ENCODE data around the gene SSR1.

Gene SSR1

DNA sequence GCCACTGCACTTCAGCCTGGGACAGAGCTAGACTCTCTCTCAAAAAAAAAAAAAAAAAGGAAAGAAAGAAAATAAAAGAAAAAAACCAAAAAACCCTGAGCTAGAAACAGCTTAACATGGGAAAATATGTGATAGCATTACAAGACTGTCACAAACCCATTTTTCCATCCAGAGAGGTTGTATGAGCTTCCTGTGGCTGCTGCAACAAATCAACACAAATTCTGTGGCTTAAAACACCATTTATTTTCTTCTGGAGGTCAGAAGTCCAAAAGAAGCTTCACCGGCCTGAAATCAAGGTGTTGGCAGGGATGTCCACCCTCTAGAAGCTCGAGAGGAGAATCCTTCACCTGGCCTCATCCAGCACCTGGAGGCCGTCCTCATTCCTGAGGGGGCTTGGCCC is 21.7 kb upstream of the SSR1 start:
- H2AFZ ChIP-seq, result no peak overlapping the region
- H3K36me3 ChIP-seq (ENCODE audit: control insufficient read depth, insufficient read depth, low read length), result no peaks in the 10 kb centered on the region
- no peak overlapping the region for H3K4me3 ChIP-seq (ENCODE audit: low read depth, low read length)
- no peaks in the 10 kb centered on the region for H3K4me1 ChIP-seq
- TF ChIP-seq CTCF (IDR thresholded peaks at IDR 0.05), result no peak
- H3K9ac ChIP-seq, result no peak overlapping the region
- H3K27me3 ChIP-seq (ENCODE audit: control insufficient read depth, insufficient read depth, low read length), result no peaks in the 10 kb centered on the region
- no peaks in the 10 kb centered on the region for H3K9me3 ChIP-seq (ENCODE audit: control insufficient read depth, low read length)
- no peak overlapping the region for H3K4me2 ChIP-seq (ENCODE audit: low read length)
- H3K27ac ChIP-seq, result no peak overlapping the region
- H3K79me2 ChIP-seq, result no peaks in the 10 kb centered on the region

DNA sequence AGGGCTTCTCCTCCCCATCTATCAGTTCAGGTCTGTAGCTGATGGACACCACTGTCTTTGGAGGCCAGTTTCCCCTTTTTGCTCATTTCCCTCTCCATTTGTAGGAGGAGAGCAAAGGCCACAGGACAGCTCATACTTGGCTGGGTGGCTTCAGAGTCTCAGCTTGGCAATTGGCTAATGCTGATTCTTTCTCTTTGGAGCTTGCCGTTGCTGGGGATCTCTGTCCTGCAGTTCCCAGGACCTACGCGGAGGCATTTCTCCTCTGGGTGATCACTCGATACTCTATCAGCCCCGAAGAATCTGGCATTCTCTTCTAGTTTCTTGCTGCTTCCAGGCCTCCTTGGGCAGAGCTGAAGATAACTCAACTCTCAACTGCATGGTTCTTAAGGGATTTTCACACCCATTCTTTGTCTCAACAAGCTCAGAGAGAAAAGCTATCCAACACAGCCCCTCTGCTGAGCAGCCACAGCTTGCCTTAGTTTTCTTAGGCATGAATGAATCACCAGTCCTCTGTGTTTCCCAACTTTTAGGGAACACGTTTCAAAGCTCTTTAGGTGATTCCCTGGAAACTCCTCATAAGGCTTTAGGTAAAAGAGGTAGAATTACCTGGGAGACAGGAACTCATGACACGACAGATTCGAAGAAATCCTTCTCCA is 19.2 kb upstream of the SSR1 start:
- Histone ChIP-seq H3K9me3 (ENCODE audit: control insufficient read depth, low read length) (no peaks in the 10 kb centered on the region), H3K4me1 (no peaks in the 10 kb centered on the region), H3K27ac (no peak overlapping the region), H3K27me3 (ENCODE audit: control insufficient read depth, insufficient read depth, low read length) (no peaks in the 10 kb centered on the region), H3K4me3 (ENCODE audit: low read depth, low read length) (no peak overlapping the region), H3K9ac (no peak overlapping the region), H3K36me3 (ENCODE audit: control insufficient read depth, insufficient read depth, low read length) (no peaks in the 10 kb centered on the region), H3K4me2 (ENCODE audit: low read length) (no peak overlapping the region), H2AFZ (no peak overlapping the region), H3K79me2 (no peaks in the 10 kb centered on the region)
- no peak for TF ChIP-seq CTCF (IDR thresholded peaks at IDR 0.05)

- Histone ChIP-seq H3K27ac (no peak overlapping the region), H3K79me2 (no peaks in the 10 kb centered on the region), H3K9ac (no peak overlapping the region)
These were observed 18.5 kb upstream of the SSR1 start for GRCh38 chr6:7331452-7331851.

GRCh38 chr6:7328243-7328642 is 15.2 kb upstream of the SSR1 start:
- TF ChIP-seq CTCF (IDR thresholded peaks at IDR 0.05), result no peak
- Histone ChIP-seq H3K4me2 (ENCODE audit: low read length) (no peak overlapping the region), H3K9ac (no peak overlapping the region), H3K9me3 (ENCODE audit: control insufficient read depth, low read length) (no peaks in the 10 kb centered on the region), H3K4me3 (ENCODE audit: low read depth, low read length) (no peak overlapping the region), H3K27ac (no peak overlapping the region), H3K79me2 (no peaks in the 10 kb centered on the region), H3K36me3 (ENCODE audit: control insufficient read depth, insufficient read depth, low read length) (no peaks in the 10 kb centered on the region), H3K27me3 (ENCODE audit: control insufficient read depth, insufficient read depth, low read length) (no peaks in the 10 kb centered on the region), H2AFZ (no peak overlapping the region), H3K4me1 (no peaks in the 10 kb centered on the region)

More at GRCh38 chr6:7331452-7331851, 18.5 kb upstream of the SSR1 start:
- Histone ChIP-seq H3K36me3 (ENCODE audit: control insufficient read depth, insufficient read depth, low read length) (no peaks in the 10 kb centered on the region), H3K9me3 (ENCODE audit: control insufficient read depth, low read length) (no peaks in the 10 kb centered on the region), H2AFZ (no peak overlapping the region), H3K4me2 (ENCODE audit: low read length) (no peak overlapping the region), H3K4me1 (no peaks in the 10 kb centered on the region), H3K4me3 (ENCODE audit: low read depth, low read length) (no peak overlapping the region), H3K27me3 (ENCODE audit: control insufficient read depth, insufficient read depth, low read length) (no peaks in the 10 kb centered on the region)
- TF ChIP-seq CTCF (IDR thresholded peaks at IDR 0.05), result no peak

GRCh38 chr6:7325750-7326149 is 12.8 kb upstream of the SSR1 start:
- H3K4me1 ChIP-seq, result no peaks in the 10 kb centered on the region
- H3K9me3 ChIP-seq (ENCODE audit: control insufficient read depth, low read length), result no peaks in the 10 kb centered on the region
- no peak for TF ChIP-seq CTCF (IDR thresholded peaks at IDR 0.05)
- no peaks in the 10 kb centered on the region for H3K36me3 ChIP-seq (ENCODE audit: control insufficient read depth, insufficient read depth, low read length)
- no peaks in the 10 kb centered on the region for H3K79me2 ChIP-seq
- H2AFZ ChIP-seq, result no peak overlapping the region
- H3K9ac ChIP-seq, result no peak overlapping the region
- no peak overlapping the region for H3K4me2 ChIP-seq (ENCODE audit: low read length)
- no peak overlapping the region for H3K4me3 ChIP-seq (ENCODE audit: low read depth, low read length)
- H3K27me3 ChIP-seq (ENCODE audit: control insufficient read depth, insufficient read depth, low read length), result no peaks in the 10 kb centered on the region
- no peak overlapping the region for H3K27ac ChIP-seq

Measured in parathyroid adenoma (tissue), 2 donors.